ENCODE data around the gene DHCR7.

The DHCR7 gene

GRCh38 chr11:71448257-71449171 is at the start of gene DHCR7:
Gene DHCR7, minus strand, starts transcription at chr11:71448393. Its CDS starts 3,441 bp downstream, at chr11:71444952.
- H3K9me3 ChIP-seq (ENCODE audit: control insufficient read depth, low read length), result no peaks in the 10 kb centered on the region
- H3K4me1 ChIP-seq (ENCODE audit: control insufficient read depth, insufficient read depth, low read length), result peaks cover 20% of the 10 kb centered on the region
- H3K9ac ChIP-seq (ENCODE audit: low read length), result peak within 1 kb of the TSS; percentile 80
- H3K36me3 ChIP-seq (ENCODE audit: control insufficient read depth, insufficient read depth, low read length), result peaks cover 7% of the 10 kb centered on the region
- H3K27me3 ChIP-seq (ENCODE audit: control insufficient read depth, insufficient read depth, low read length), result no peaks in the 10 kb centered on the region
- H3K4me3 ChIP-seq (ENCODE audit: low read length), result peak within 1 kb of the TSS; percentile 83

DNA sequence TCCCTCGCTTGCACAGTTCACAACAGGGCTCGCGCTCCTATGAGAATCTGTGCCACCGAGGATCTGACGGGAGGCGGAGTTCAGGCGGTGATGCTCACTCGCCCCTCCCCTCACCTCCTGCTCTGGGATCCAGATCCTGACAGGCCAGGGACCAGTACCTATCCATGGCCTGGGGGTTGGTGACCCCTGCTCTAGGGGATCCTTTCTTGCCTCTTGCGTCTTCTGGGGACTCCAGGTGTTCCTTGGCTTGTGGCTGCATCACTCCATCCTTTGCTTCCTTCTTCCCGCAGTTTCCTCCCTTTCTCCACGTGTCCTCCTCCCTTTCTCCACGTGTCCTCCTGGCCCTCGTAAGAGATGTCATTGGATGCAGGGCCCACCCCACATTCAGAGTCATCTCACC is 48.2 kb upstream of the DHCR7 start:
- Histone ChIP-seq H3K4me3 (ENCODE audit: low read length) (no peak overlapping the region), H3K9me3 (ENCODE audit: control insufficient read depth, low read length) (no peaks in the 10 kb centered on the region), H3K9ac (ENCODE audit: low read length) (no peak overlapping the region), H3K36me3 (ENCODE audit: control insufficient read depth, insufficient read depth, low read length) (peaks cover 13% of the 10 kb centered on the region), H3K27me3 (ENCODE audit: control insufficient read depth, insufficient read depth, low read length) (no peaks in the 10 kb centered on the region), H3K4me1 (ENCODE audit: control insufficient read depth, insufficient read depth, low read length) (peaks cover 5% of the 10 kb centered on the region)

DNA sequence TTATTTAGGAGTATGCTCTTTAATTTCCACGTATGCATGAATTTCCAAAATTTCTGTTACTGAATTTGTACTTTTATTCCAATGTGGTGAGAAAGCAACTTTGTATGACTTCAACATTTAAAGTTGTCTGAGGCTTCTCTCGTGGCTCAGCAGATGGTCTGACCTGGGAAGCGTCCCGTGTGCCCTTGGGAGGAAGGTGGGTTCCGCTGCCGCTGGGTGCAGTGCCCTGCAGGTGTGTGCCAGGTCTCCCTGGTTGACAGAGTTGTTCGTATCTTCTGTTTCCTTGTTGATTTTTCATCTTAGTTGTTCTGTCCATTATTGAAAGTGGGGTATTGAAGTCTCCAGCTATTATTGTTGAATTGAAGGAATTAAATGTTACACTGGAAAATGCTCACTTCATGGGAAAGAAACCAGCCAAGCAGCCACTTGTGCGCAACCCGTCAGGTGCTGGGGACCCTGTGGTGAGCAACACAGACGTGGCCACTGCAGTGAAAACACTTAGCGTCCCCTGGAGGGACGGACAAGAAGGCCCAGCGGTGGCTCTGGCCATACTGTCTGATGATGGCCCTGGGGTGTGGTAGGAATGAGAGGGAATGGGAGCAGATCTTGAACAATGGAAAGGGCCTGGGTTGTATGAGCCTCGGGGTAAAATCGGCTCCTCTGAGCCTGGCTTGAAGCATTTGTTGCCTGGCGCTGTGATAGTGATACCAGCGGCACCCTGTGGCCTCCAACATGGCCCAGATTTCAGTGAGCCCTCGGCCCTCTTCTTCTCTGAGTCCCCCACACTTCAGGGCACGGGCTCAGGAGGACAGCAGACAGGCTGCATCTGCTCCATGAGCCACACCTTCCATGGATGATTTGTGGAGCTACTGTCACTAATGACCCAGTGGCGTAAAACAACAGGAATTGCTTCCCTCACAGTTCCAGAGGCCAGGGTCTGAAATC is 47.4 kb upstream of the DHCR7 start:
- Histone ChIP-seq H3K36me3 (ENCODE audit: control insufficient read depth, insufficient read depth, low read length) (peaks cover 10% of the 10 kb centered on the region), H3K9me3 (ENCODE audit: control insufficient read depth, low read length) (no peaks in the 10 kb centered on the region), H3K4me1 (ENCODE audit: control insufficient read depth, insufficient read depth, low read length) (peaks cover 4% of the 10 kb centered on the region), H3K27me3 (ENCODE audit: control insufficient read depth, insufficient read depth, low read length) (no peaks in the 10 kb centered on the region), H3K4me3 (ENCODE audit: low read length) (no peak overlapping the region), H3K9ac (ENCODE audit: low read length) (no peak overlapping the region)

- Histone ChIP-seq H3K27me3 (ENCODE audit: control insufficient read depth, insufficient read depth, low read length) (no peaks in the 10 kb centered on the region), H3K4me1 (ENCODE audit: control insufficient read depth, insufficient read depth, low read length) (no peaks in the 10 kb centered on the region), H3K4me3 (ENCODE audit: low read length) (no peak overlapping the region), H3K9ac (ENCODE audit: low read length) (no peak overlapping the region), H3K36me3 (ENCODE audit: control insufficient read depth, insufficient read depth, low read length) (peaks cover 4% of the 10 kb centered on the region), H3K9me3 (ENCODE audit: control insufficient read depth, low read length) (no peaks in the 10 kb centered on the region)
Measured at GRCh38 chr11:71491940-71492339, 43.7 kb upstream of the DHCR7 start.

- no peak overlapping the region for H3K4me3 ChIP-seq (ENCODE audit: low read length)
- H3K36me3 ChIP-seq (ENCODE audit: control insufficient read depth, insufficient read depth, low read length), result peaks cover 4% of the 10 kb centered on the region
- no peak overlapping the region for H3K9ac ChIP-seq (ENCODE audit: low read length)
- H3K27me3 ChIP-seq (ENCODE audit: control insufficient read depth, insufficient read depth, low read length), result no peaks in the 10 kb centered on the region
- H3K4me1 ChIP-seq (ENCODE audit: control insufficient read depth, insufficient read depth, low read length), result no peaks in the 10 kb centered on the region
- no peaks in the 10 kb centered on the region for H3K9me3 ChIP-seq (ENCODE audit: control insufficient read depth, low read length)
Measured at GRCh38 chr11:71491531-71491930, 43.3 kb upstream of the DHCR7 start.

- no peaks in the 10 kb centered on the region for H3K4me1 ChIP-seq (ENCODE audit: control insufficient read depth, insufficient read depth, low read length)
- no peaks in the 10 kb centered on the region for H3K27me3 ChIP-seq (ENCODE audit: control insufficient read depth, insufficient read depth, low read length)
- no peak overlapping the region for H3K4me3 ChIP-seq (ENCODE audit: low read length)
- peaks cover 9% of the 10 kb centered on the region for H3K36me3 ChIP-seq (ENCODE audit: control insufficient read depth, insufficient read depth, low read length)
- H3K9ac ChIP-seq (ENCODE audit: low read length), result no peak overlapping the region
- H3K9me3 ChIP-seq (ENCODE audit: control insufficient read depth, low read length), result no peaks in the 10 kb centered on the region
Measured at GRCh38 chr11:71490731-71491390, 42.7 kb upstream of the DHCR7 start.

GRCh38 chr11:71490044-71490730 is 42.0 kb upstream of the DHCR7 start:
- peaks cover 9% of the 10 kb centered on the region for H3K36me3 ChIP-seq (ENCODE audit: control insufficient read depth, insufficient read depth, low read length)

GRCh38 chr11:71489311-71490043 is 41.3 kb upstream of the DHCR7 start:
- Histone ChIP-seq H3K9me3 (ENCODE audit: control insufficient read depth, low read length) (no peaks in the 10 kb centered on the region), H3K4me1 (ENCODE audit: control insufficient read depth, insufficient read depth, low read length) (no peaks in the 10 kb centered on the region), H3K9ac (ENCODE audit: low read length) (no peak overlapping the region), H3K36me3 (ENCODE audit: control insufficient read depth, insufficient read depth, low read length) (peaks cover 9% of the 10 kb centered on the region), H3K27me3 (ENCODE audit: control insufficient read depth, insufficient read depth, low read length) (no peaks in the 10 kb centered on the region), H3K4me3 (ENCODE audit: low read length) (no peak overlapping the region)

More at GRCh38 chr11:71490044-71490730, 42.0 kb upstream of the DHCR7 start:
- no peaks in the 10 kb centered on the region for H3K4me1 ChIP-seq (ENCODE audit: control insufficient read depth, insufficient read depth, low read length)
- H3K27me3 ChIP-seq (ENCODE audit: control insufficient read depth, insufficient read depth, low read length), result no peaks in the 10 kb centered on the region
- no peak overlapping the region for H3K9ac ChIP-seq (ENCODE audit: low read length)
- no peak overlapping the region for H3K4me3 ChIP-seq (ENCODE audit: low read length)
- no peaks in the 10 kb centered on the region for H3K9me3 ChIP-seq (ENCODE audit: control insufficient read depth, low read length)

DNA sequence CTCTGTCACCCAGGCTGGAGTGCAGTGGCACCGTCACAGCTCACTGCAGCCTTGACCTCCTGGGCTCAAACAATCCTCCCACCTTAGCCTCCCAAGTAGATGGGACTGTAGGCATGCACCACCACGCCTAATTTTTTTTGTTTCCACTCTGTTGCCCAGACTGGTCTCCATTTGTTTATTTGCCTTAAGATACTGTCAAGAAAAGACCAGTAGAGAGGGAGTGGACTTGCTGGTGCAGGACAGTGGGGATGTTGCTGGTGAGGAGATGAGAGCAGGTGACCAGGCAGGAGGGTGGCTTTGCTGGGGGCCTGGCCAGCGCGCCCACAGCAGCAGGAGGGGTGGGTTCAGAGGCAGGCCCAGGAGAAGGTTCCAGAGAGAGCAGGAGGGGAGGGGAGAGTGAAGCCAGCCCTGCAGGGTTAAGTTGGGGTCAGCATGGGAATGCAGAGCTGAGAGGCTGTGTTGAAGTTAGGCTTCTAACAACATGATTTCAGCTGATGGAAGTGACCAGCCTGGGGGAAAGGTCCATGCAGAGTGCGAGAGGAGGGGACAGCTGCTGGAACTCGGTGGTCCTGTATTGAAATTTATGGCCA is 40.6 kb upstream of the DHCR7 start:
- H3K4me3 ChIP-seq (ENCODE audit: low read length), result no peak overlapping the region

GRCh38 chr11:71486320-71486719 is 38.1 kb upstream of the DHCR7 start:
- Histone ChIP-seq H3K9ac (ENCODE audit: low read length) (no peak overlapping the region), H3K4me1 (ENCODE audit: control insufficient read depth, insufficient read depth, low read length) (peaks cover under 1% of the 10 kb centered on the region), H3K4me3 (ENCODE audit: low read length) (no peak overlapping the region), H3K9me3 (ENCODE audit: control insufficient read depth, low read length) (no peaks in the 10 kb centered on the region), H3K36me3 (ENCODE audit: control insufficient read depth, insufficient read depth, low read length) (peaks cover 28% of the 10 kb centered on the region), H3K27me3 (ENCODE audit: control insufficient read depth, insufficient read depth, low read length) (no peaks in the 10 kb centered on the region)

More for the DNA sequence above, 40.6 kb upstream of the DHCR7 start:
- Histone ChIP-seq H3K9ac (ENCODE audit: low read length) (no peak overlapping the region), H3K9me3 (ENCODE audit: control insufficient read depth, low read length) (no peaks in the 10 kb centered on the region), H3K36me3 (ENCODE audit: control insufficient read depth, insufficient read depth, low read length) (peaks cover 11% of the 10 kb centered on the region), H3K4me1 (ENCODE audit: control insufficient read depth, insufficient read depth, low read length) (no peaks in the 10 kb centered on the region), H3K27me3 (ENCODE audit: control insufficient read depth, insufficient read depth, low read length) (no peaks in the 10 kb centered on the region)
